Osteoblast (primary cell): Measurements from ENCODE around the gene CLK2. TPM values are rescaled to one million over a fixed set of nuclear protein-coding genes. Genes with fewer than 3 reads are reported as not detected.

Experiments used
- DNase-seq: peaks from one replicate; pipeline ENCODE4 v3.0.0; 2011; ENCODE audit warnings: low spot score, mixed read lengths; ENCODE audit not compliant: insufficient read length; ENCODE audit errors: missing footprints
- H2AFZ ChIP-seq: 2 replicates; pipeline ENCODE4 v1.6.0; 2011; ENCODE audit warnings: mild to moderate bottlenecking, low read length
- H3K27ac ChIP-seq: 2 replicates; pipeline ENCODE4 v1.5.1; 2011; ENCODE audit warnings: mild to moderate bottlenecking, low read depth, low read length, moderate library complexity
- H3K27me3 ChIP-seq: 2 replicates; pipeline ENCODE4 v1.6.0; 2012; ENCODE audit warnings: mild to moderate bottlenecking, control low read depth, inconsistent platforms, low read length, moderate library complexity; ENCODE audit not compliant: insufficient read depth
- H3K36me3 ChIP-seq: 2 replicates; pipeline ENCODE4 v1.5.1; 2011; ENCODE audit warnings: mild to moderate bottlenecking, low read length, control low read depth, moderate library complexity; ENCODE audit not compliant: insufficient read depth
- H3K4me1 ChIP-seq: 2 replicates; pipeline ENCODE4 v1.5.1; 2011; ENCODE audit warnings: mild to moderate bottlenecking, low read length, control low read depth, moderate library complexity; ENCODE audit not compliant: insufficient read depth
- H3K4me2 ChIP-seq: 2 replicates; pipeline ENCODE4 v1.6.0; 2011; ENCODE audit warnings: mild to moderate bottlenecking, low read length; ENCODE audit not compliant: insufficient read depth
- H3K4me3 ChIP-seq: fragments of 200-600 bp; sonication (generic); 3 replicates; pipeline ENCODE4 v1.5.1; 2012; ENCODE audit warnings: mild to moderate bottlenecking, low read length, inconsistent platforms; ENCODE audit not compliant: insufficient read depth
- H3K79me2 ChIP-seq: 2 replicates; pipeline ENCODE4 v1.6.0; 2012; ENCODE audit warnings: mild to moderate bottlenecking, low read length, control low read depth, inconsistent platforms; ENCODE audit not compliant: insufficient read depth
- H3K9me3 ChIP-seq: 2 replicates; pipeline ENCODE4 v1.5.1; 2011; ENCODE audit warnings: low read depth, low read length, control low read depth
- H4K20me1 ChIP-seq: 2 replicates; pipeline ENCODE4 v1.6.0; 2012; ENCODE audit warnings: mild to moderate bottlenecking, low read length, control low read depth; ENCODE audit not compliant: insufficient read depth
- CTCF ChIP-seq: IDR thresholded peaks from 2 replicates; pipeline ENCODE4 v1.5.1; 2011; ENCODE audit warnings: mild to moderate bottlenecking, low read depth, low read length, moderate library complexity; ENCODE audit errors: extremely low read depth
- total RNA-seq: library from RNA; depleted of rRNA; stranded (reverse); fragments of >200 nt; gene quantifications from 2 replicates; pipeline ENCODE4 v1.2.3, GENCODE V29; 2012

The CLK2 gene
- total RNA-seq, 1 donor: 17.4 TPM

GRCh38 chr1:155277902-155278688 is 4.8 kb upstream of the CLK2 start:
- TF ChIP-seq CTCF: peak; percentile 22
- H3K79me2 ChIP-seq: peaks cover 4% of the 10 kb centered on the region
- peaks cover 16% of the 10 kb centered on the region for H3K4me1 ChIP-seq
- no peaks in the 10 kb centered on the region for H4K20me1 ChIP-seq
- H3K27me3 ChIP-seq: no peaks in the 10 kb centered on the region
- H2AFZ ChIP-seq: peak overlapping the region; percentile 94
- no peaks in the 10 kb centered on the region for H3K9me3 ChIP-seq
- H3K36me3 ChIP-seq: no peaks in the 10 kb centered on the region
- DNase-seq: peak; percentile 95
- no peak overlapping the region for H3K27ac ChIP-seq
- H3K4me3 ChIP-seq: peak overlapping the region; percentile 81
- H3K4me2 ChIP-seq: peak overlapping the region; percentile 94

- no peaks in the 10 kb centered on the region for H3K9me3 ChIP-seq
- H3K4me1 ChIP-seq: peaks cover 20% of the 10 kb centered on the region
- peaks cover 12% of the 10 kb centered on the region for H3K79me2 ChIP-seq
- no peaks in the 10 kb centered on the region for H3K27me3 ChIP-seq
- peak within 1 kb of the TSS; percentile 94 for H3K4me2 ChIP-seq
- peak within 1 kb of the TSS; percentile 81 for H3K4me3 ChIP-seq
- no peak within 1 kb of the TSS for H3K27ac ChIP-seq
- no peaks in the 10 kb centered on the region for H3K36me3 ChIP-seq
- peak within 1 kb of the TSS; percentile 94 for H2AFZ ChIP-seq
- H4K20me1 ChIP-seq: peaks cover 4% of the 10 kb centered on the region
- TF ChIP-seq CTCF: peak; percentile 41
- peak; percentile 100 for DNase-seq
Observed at GRCh38 chr1:155277070-155277901, 4.0 kb upstream of the CLK2 start, which contains the start of gene HCN3. Gene HCN3 (plus strand): TSS chr1:155277463. CDS start chr1:155277591, 128 bp downstream.

GRCh38 chr1:155272466-155273342 is 600 bp downstream of the CLK2 start:
- peaks cover 17% of the 10 kb centered on the region for H3K4me1 ChIP-seq
- H3K9me3 ChIP-seq: no peaks in the 10 kb centered on the region
- peaks cover 9% of the 10 kb centered on the region for H4K20me1 ChIP-seq
- H3K79me2 ChIP-seq: peaks cover 39% of the 10 kb centered on the region
- H3K27me3 ChIP-seq: no peaks in the 10 kb centered on the region
- DNase-seq: peak; percentile 96
- H2AFZ ChIP-seq: peak overlapping the region; percentile 74
- TF ChIP-seq CTCF: no peak
- H3K27ac ChIP-seq: peak overlapping the region; percentile 42
- H3K4me3 ChIP-seq: peak overlapping the region; percentile 82
- H3K4me2 ChIP-seq: peak overlapping the region; percentile 92
- H3K36me3 ChIP-seq: peaks cover 35% of the 10 kb centered on the region
